Activated CD8-positive, alpha-beta T cell treated with anti-CD3 and anti-CD28 coated beads for 36 hours (primary cell): ENCODE data around the gene JAGN1. TPM values are rescaled to one million over a fixed set of nuclear protein-coding genes. Genes with fewer than 3 reads are reported as not detected.

Experiments
- ATAC-seq: fragments of 200-7000 bp; cut with Tn5 transposase; one replicate; pipeline ENCODE4 v1.10.0; 2021; ENCODE audit warnings: mild to moderate bottlenecking, moderate library complexity
- CTCF ChIA-PET: fragments of 350-600 bp; sonication (Branson Sonifier 250); formaldehyde crosslinking; loops from one replicate; lab custom pipeline; 2021; ENCODE audit warnings: antibody characterized with exemption; lab: Charles Lee
- POLR2A ChIA-PET: fragments of 350-600 bp; sonication (Branson Sonifier 250); formaldehyde crosslinking; loops from one replicate; lab custom pipeline; 2021; ENCODE audit warnings: antibody characterized with exemption; lab: Charles Lee
- DNase-seq: peaks from one replicate; pipeline ENCODE4 v3.0.0-alpha.2; 2020
- H3K27ac Mint-ChIP-seq: one replicate; pipeline ENCODE4 v1.8.0; 2021; ENCODE audit warnings: mild to moderate bottlenecking, mixed read lengths
- H3K27me3 Mint-ChIP-seq: one replicate; pipeline ENCODE4 v1.8.0; 2021; ENCODE audit warnings: mixed read lengths
- H3K36me3 Mint-ChIP-seq: one replicate; pipeline ENCODE4 v1.8.0; 2021; ENCODE audit warnings: low read depth, mixed read lengths
- H3K4me1 Mint-ChIP-seq: one replicate; pipeline ENCODE4 v1.8.0; 2021; ENCODE audit warnings: low read depth, mixed read lengths
- H3K4me3 Mint-ChIP-seq: one replicate; pipeline ENCODE4 v1.8.0; 2021; ENCODE audit warnings: mild to moderate bottlenecking, moderate library complexity, mixed read lengths
- H3K9me3 Mint-ChIP-seq: one replicate; pipeline ENCODE4 v1.8.0; 2021; ENCODE audit warnings: mixed read lengths
- intact Hi-C: fragments of 100-400 bp; cut with micrococcal nuclease; formaldehyde crosslinking; loops from one replicate; pipeline ENCODE4 v1.10.0; 2022
- total RNA-seq, 2 experiments: library from RNA; stranded (reverse); gene quantifications; one replicate each; pipeline ENCODE4 v1.2.3, GENCODE V29; 2021
- TF ChIP-seq, protein P1 (sequence below): fragments of 200-600 bp; IDR thresholded peaks from one replicate; pipeline ENCODE4 v1.8.0; 2022; ENCODE audit warnings: antibody characterized with exemption, mild to moderate bottlenecking

JAGN1 gene
- total RNA-seq, 2 experiments from 2014 or later = 29.7 to 30.3 TPM

DNA sequence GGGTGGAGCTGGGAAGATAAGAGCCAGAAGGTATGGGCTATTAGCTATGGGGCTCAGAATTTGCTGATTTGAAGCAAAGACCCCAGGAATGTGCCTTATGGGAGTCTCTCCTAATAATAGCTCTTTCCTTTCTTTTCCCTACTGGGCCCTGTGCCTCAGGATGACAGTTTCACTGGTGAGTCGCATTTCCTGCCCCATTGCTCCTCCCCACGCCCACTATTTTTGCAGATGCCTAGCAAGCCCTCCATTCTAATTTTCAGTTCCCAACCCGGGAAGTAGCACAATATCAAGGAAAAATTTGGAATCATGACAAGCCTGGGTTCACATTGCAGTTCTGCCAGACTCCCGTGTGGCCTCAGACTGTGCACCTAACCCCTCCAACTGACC, 12.8 kb downstream of the JAGN1 start:
- H3K9me3 Mint-ChIP-seq = no peaks in the 10 kb centered on the region
- DNase-seq (peak; percentile 38), ATAC-seq (peak; percentile 13)
- no peaks in the 10 kb centered on the region for H3K27me3 Mint-ChIP-seq
- H3K27ac Mint-ChIP-seq = peak overlapping the region; percentile 73
- H3K36me3 Mint-ChIP-seq = no peaks in the 10 kb centered on the region
- peaks cover 37% of the 10 kb centered on the region for H3K4me1 Mint-ChIP-seq
- ChIA-PET POLR2A (interaction anchor here (1.8 to 2.3 kb wide), 2 partner anchors 10 to 12 kb away, joined by 10 to 14 read pairs; partner anchors contain the start of gene JAGN1), CTCF (interaction anchor here (0.8 to 2.1 kb wide), 5 partner anchors 10 to 43 kb away, joined by 3 to 8 read pairs (median 4); partner anchors contain the start of gene CRELD1)
- H3K4me3 Mint-ChIP-seq = peak overlapping the region; percentile 46
- TF ChIP-seq, protein P1, sequence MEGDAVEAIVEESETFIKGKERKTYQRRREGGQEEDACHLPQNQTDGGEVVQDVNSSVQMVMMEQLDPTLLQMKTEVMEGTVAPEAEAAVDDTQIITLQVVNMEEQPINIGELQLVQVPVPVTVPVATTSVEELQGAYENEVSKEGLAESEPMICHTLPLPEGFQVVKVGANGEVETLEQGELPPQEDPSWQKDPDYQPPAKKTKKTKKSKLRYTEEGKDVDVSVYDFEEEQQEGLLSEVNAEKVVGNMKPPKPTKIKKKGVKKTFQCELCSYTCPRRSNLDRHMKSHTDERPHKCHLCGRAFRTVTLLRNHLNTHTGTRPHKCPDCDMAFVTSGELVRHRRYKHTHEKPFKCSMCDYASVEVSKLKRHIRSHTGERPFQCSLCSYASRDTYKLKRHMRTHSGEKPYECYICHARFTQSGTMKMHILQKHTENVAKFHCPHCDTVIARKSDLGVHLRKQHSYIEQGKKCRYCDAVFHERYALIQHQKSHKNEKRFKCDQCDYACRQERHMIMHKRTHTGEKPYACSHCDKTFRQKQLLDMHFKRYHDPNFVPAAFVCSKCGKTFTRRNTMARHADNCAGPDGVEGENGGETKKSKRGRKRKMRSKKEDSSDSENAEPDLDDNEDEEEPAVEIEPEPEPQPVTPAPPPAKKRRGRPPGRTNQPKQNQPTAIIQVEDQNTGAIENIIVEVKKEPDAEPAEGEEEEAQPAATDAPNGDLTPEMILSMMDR = no peak
- intact Hi-C loops = no loop called here

- intact Hi-C loops = no loop called here
- TF ChIP-seq, protein P1 = no peak
- DNase-seq = no peak
- Mint-ChIP-seq H3K4me1 (peaks cover 30% of the 10 kb centered on the region), H3K27me3 (no peaks in the 10 kb centered on the region), H3K9me3 (no peaks in the 10 kb centered on the region), H3K27ac (no peak overlapping the region), H3K4me3 (no peak overlapping the region), H3K36me3 (no peaks in the 10 kb centered on the region)
- POLR2A ChIA-PET = no interaction called here
- CTCF ChIA-PET = interaction anchor here (2.1 kb wide), 1 partner anchor 42 kb away, joined by 5 read pairs; no protein-coding TSS in a partner anchor
- ATAC-seq = no peak
These were observed 13.5 kb downstream of the JAGN1 start for GRCh38 chr3:9903904-9904303.

- H3K9me3 Mint-ChIP-seq = no peaks in the 10 kb centered on the region
- H3K4me3 Mint-ChIP-seq = no peak overlapping the region
These were observed 16.1 kb downstream of the JAGN1 start for GRCh38 chr3:9906480-9906879.

DNA sequence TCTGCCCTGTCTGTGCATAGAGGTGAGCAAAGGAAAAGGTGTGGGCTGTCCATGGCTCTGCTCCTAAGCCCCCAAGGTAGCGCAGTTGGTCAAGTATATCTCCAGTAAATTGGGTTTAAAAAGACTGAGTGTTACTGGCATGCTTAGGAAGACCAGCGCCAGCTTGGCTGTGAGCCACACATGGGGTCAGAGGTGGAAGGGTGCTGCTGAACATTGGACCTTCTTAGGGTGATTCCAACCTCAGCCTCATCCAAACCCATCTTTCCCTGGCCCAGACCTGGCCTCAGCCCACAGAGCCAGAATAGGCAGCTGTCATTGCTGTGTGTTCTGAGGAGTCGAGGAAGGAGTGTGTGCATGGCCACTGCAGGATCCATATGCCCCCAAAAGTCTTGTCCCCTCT, 17.9 kb downstream of the JAGN1 start:
- ATAC-seq = no peak
- H3K4me1 Mint-ChIP-seq = peaks cover 21% of the 10 kb centered on the region
- no peak overlapping the region for H3K4me3 Mint-ChIP-seq
- intact Hi-C loops = no loop called here
- no peak overlapping the region for H3K27ac Mint-ChIP-seq
- no peaks in the 10 kb centered on the region for H3K36me3 Mint-ChIP-seq
- POLR2A ChIA-PET = interaction anchor here (1.0 to 1.8 kb wide), 2 partner anchors 11 to 16 kb away, joined by 3 to 5 read pairs; no protein-coding TSS in a partner anchor
- no peak for DNase-seq
- TF ChIP-seq, protein P1 = no peak
- H3K27me3 Mint-ChIP-seq = peaks cover 6% of the 10 kb centered on the region
- H3K9me3 Mint-ChIP-seq = no peaks in the 10 kb centered on the region
- CTCF ChIA-PET = interaction anchor here (1.4 to 1.5 kb wide), 2 partner anchors 17 to 23 kb away, joined by 4 to 9 read pairs; no protein-coding TSS in a partner anchor

More at GRCh38 chr3:9906480-9906879, 16.1 kb downstream of the JAGN1 start:
- DNase-seq (no peak), ATAC-seq (no peak)
- H3K36me3 Mint-ChIP-seq = no peaks in the 10 kb centered on the region
- intact Hi-C loops = no loop called here
- ChIA-PET CTCF (no interaction called here), POLR2A (interaction anchor here (0.8 to 1.8 kb wide), 2 partner anchors 14 to 16 kb away, joined by 3 to 5 read pairs; no protein-coding TSS in a partner anchor)
- H3K4me1 Mint-ChIP-seq = peaks cover 32% of the 10 kb centered on the region
- H3K27ac Mint-ChIP-seq = no peak overlapping the region
- TF ChIP-seq, protein P1 = no peak
- H3K27me3 Mint-ChIP-seq = peaks cover 2% of the 10 kb centered on the region
